COLO668 (cell line): ENCODE measurements around the gene C1QTNF9B.

Experiments used
- DNase-seq: peaks from one replicate; lab custom pipeline; 2025; ENCODE audit not compliant: unreplicated experiment; lab: John Stamatoyannopoulos, UW

Gene C1QTNF9B

GRCh38 chr13:23859904-23860303, 37.4 kb downstream of the C1QTNF9B start:
- no peak for DNase-seq

DNA sequence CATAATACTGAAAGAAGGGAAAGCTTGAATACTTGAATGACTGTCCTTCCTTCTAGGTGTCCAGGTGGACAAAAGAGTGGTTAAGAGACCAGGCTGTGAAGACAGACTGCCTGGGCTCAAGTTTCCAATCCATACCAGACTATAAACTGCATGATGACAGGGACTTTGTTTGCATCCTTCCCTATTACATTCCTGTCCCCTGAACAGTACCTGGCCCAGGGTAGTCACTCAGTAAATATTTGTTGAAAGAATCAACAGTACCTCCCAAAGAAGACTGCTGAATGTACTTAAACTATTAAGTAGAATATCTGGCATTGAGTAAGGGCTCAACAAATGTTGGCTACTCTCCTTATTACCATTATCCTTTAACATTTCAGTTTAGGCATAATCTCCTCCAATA, 37.8 kb downstream of the C1QTNF9B start:
- no peak for DNase-seq

GRCh38 chr13:23858546-23858945, 38.8 kb downstream of the C1QTNF9B start:
- DNase-seq = no peak

DNA sequence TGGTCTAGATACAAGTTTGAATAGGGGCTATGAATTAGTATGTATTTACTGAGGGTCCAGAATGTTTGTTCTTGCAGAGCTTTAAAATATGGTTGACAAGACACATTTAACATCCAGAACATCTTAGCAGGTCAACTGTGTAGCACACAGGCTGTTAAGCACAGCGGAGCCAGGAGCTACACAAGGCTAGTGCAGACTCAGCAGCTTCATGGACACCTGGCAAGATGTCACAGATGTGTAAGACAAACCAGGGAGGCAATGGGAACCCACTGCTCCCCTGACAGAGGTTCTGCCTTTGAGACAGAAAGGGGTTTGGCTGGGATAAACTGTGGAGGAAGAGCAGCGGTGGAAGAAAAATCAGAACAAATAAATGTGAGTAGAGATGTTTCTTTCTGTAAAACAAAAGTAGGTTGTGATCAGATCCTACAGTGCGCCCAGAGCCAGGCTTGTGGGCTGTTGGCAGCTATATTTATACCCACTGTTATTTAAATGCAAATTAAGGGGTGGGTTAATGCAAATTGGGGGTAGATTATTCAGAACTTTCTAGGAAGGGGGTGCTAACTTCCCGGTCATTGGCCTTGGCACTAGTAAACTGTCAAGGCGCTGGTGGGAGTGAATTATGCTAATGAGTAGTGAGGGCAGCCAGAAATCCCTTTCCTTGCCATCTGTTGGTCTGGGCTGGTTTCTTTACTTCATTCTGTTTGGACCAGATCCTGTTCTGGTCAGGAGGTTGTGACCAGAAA, 41.1 kb downstream of the C1QTNF9B start:
- DNase-seq = no peak

DNA sequence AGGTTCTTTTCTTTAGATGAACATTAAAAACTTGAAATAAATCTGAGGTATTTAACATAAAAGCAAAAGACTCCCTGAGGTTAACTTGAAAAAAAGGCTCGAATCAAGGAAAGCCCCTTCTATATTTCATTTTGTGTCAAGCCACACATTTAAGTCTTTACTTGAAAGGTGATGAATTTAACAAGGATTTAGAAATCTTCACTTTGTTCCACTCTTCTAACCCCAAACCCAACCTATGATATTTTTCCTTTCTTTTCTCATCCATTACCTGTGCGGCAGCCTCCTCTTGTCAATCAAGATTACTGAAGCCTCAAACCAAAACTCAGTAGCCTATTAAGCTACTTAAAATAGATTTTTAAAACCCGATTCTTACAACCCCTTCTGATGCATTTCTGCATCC, 41.9 kb downstream of the C1QTNF9B start:
- no peak for DNase-seq

GRCh38 chr13:23852351-23852750, 45.0 kb downstream of the C1QTNF9B start:
- DNase-seq = no peak

DNA sequence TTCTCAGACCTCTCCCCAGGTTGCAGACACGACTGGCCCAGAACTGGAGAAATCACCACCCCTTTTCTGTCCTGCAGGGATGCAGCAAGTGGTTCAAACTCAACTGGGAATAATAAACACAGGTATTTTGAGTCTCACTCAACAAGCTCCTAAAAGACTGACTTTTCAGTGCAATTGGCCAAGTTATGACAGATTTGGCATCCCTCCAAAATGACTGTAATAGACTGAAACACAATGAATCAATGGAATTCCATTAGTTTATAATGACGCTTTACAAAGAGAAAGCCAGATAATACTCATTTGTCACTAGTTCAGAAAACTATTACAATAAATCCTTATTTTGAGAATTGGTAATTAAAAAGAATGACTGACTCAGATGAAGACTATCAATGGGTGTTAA, 46.2 kb downstream of the C1QTNF9B start:
- no peak for DNase-seq

GRCh38 chr13:23850134-23850533, 47.2 kb downstream of the C1QTNF9B start:
- DNase-seq = no peak

- no peak for DNase-seq
Observed at GRCh38 chr13:23849670-23850069, 47.6 kb downstream of the C1QTNF9B start.

DNA sequence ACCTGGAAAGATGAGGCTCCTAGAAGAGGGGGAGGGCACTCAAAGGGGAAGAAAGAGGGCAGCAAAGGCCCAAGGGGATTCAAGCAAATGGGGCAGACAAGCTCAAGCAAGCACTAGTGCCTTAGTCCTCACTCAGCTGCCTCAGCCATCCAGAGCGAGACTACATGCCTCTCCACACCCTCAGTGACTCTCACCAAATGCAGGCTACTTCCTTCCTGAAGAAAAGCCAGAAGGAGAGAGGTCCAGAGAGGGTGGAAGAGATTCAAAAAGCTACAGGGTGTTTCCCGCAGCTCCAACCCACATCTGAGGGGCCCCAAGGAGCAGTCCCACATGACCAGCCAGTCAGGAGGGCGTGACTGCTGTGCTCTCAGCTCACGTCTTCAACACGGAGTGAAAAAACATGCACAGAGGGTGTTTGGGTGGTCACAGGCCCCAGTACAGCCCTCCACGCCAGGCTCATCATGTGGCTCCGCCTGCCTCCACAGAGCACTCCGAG, 48.6 kb downstream of the C1QTNF9B start:
- DNase-seq = no peak

DNA sequence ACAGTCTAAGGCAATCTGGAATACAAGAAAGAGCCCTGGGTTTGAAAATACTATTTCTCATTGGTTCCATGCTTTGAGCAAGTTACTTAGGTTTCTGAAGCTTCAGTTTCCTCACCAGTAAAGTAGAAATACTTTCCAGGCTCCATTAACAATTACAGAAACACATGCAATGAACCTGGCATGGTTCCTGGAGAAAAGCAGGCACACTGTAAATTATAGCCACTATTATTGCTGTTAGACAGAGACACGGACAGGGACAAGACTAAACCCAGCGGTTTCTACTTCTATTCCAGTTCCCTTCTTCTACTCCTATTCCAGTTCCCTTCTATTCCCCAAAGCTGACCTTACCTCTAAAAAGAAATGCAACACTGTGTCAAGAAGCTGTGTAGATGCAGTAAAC, 49.3 kb downstream of the C1QTNF9B start:
- DNase-seq = no peak

DNA sequence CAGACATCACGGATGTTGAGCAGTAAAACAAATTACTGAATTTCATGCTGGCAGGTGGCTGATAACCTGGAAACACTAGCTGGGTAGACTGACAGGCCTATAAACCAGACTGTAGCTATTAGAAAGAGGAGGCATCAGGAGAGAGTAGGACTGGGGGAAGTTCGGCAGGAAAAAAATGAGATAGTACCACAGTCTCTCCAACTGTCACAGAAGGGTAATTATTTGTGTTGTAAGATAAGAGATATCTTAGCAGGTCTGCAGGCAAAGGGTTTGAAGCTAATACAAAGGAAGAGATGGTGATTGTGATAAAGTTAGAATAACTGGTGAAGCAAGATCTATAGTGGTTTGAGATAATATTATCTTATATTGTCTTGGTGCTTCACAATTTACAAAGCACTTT, 49.8 kb downstream of the C1QTNF9B start:
- no peak for DNase-seq

GRCh38 chr13:23845105-23845725, 52.1 kb downstream of the C1QTNF9B start:
- DNase-seq = no peak

GRCh38 chr13:23844132-23844531, 53.2 kb downstream of the C1QTNF9B start:
- DNase-seq = no peak

DNA sequence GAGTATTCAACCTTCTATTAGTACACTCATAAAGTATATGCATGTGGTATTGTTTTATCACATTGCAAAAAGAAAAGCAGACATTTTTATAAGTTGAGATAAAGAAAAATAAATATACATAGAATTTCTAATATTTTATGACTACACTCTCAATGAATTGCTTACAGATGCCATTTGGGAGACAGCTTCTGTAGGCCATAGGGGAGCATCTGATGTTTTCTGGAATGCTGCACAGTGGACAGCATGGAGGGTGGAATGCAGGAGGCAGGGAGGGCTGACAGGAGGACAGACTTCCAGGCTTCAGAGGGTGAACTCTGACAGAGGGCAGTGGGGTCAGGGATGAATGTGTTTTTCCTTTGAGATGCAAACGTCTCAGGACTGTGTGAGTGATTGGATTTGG, 53.9 kb downstream of the C1QTNF9B start:
- no peak for DNase-seq

DNA sequence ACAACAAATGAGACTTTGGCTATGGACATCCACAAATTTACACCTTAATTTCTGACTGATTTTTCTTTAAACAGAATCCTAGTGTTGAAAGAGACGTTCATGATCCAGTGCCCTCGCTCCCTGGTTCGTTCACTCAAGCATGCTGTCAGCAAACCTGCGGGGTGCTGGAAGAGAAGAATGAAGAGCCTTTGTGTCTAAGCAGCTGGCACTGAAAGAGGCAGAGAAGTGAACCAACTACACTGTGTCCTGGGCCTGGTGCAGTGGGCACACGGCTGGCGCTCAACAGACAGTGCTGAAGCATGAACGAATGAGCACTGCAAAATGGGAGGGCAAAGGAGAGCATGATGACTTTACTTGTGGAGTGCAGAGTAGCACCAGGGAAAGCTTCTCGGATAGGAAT, 54.9 kb downstream of the C1QTNF9B start:
- no peak for DNase-seq
